Cardiac muscle cell (in vitro differentiated cells and primary cell): Measurements from ENCODE around the gene AGPS. TPM values are rescaled to one million over a fixed set of nuclear protein-coding genes. Genes with fewer than 3 reads are reported as not detected.
"Not testable (repeated sequence)": the region's sequence is repeated elsewhere in the genome, so short reads cannot be mapped to it uniquely, and the experiment has no call there.

Experiments used
- DNase-seq, 2 donors: peaks; one replicate each; pipeline versions ENCODE4 v3.0.0 to v3.0.0-alpha.2; 2010 to 2017; ENCODE audit warnings: low read depth in 1 of 2, low spot score in 1 of 2
- H3K27ac ChIP-seq: fragments of 200-600 bp; sonication (generic); 2 replicates; pipeline ENCODE4 v1.5.1; 2016
- H3K27me3 ChIP-seq: fragments of 200-600 bp; sonication (generic); 2 replicates; pipeline ENCODE4 v1.6.0; 2016; ENCODE audit warnings: control low read depth
- H3K36me3 ChIP-seq: fragments of 200-600 bp; sonication (generic); 2 replicates; pipeline ENCODE4 v1.5.1; 2016; ENCODE audit warnings: control low read depth
- H3K4me1 ChIP-seq: fragments of 200-600 bp; sonication (generic); 2 replicates; pipeline ENCODE4 v1.8.1; 2017; ENCODE audit warnings: low read depth, mild to moderate bottlenecking, mixed run types
- H3K4me3 ChIP-seq: fragments of 200-600 bp; sonication (generic); 2 replicates; pipeline ENCODE4 v1.5.1; 2016; ENCODE audit warnings: mild to moderate bottlenecking
- H3K9me3 ChIP-seq: fragments of 200-600 bp; sonication (generic); 2 replicates; pipeline ENCODE4 v1.5.1; 2017; ENCODE audit warnings: low read depth, mild to moderate bottlenecking, control low read depth
- polyA plus RNA-seq: library from polyadenylated mRNA; unstranded; fragments of >200 nt; fragmentation: Nextera tagmentation; extraction: Ambion mirVana; gene quantifications from 2 replicates; pipeline ENCODE4 v1.2.1, GENCODE V29; 2016
- total RNA-seq: library from RNA; depleted of rRNA; stranded (reverse); fragments of >200 nt; gene quantifications from 2 replicates; pipeline ENCODE4 v1.2.3, GENCODE V29; 2016
- TF ChIP-seq, protein P1 (sequence below): IDR thresholded peaks from 2 replicates; pipeline ENCODE4 v1.5.1; 2012; ENCODE audit warnings: low read depth, mild to moderate bottlenecking, low read length

AGPS gene
- total and polyA plus RNA-seq, 2 experiments from 2014 or later, result 13.6 to 86.3 TPM

DNA sequence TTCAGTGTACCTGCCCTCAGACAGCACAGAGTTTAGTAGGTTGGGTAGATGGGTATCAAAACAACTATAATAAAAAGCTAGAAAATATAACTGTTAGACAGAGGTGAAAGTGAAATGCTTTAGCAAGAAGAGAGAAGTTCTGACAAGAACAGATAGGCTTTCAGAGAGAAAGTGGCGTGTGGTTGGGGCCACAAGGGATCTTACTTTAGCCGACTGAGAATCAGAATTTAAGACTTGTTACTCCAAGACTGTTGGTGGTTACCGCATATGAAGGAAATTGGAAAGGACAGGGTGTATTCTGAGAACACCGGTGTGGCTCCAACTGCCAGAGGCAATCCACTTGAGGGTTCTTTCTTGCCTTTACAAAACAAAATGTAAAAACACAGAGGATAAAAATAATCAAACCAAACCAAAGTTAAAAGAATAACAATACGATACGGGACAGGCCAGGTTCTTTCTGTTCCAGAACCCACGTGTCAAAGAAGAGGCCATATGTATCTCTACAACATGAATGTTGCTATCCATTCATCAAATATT lies 44.4 kb upstream of the AGPS start:
- Histone ChIP-seq H3K4me1 (peaks cover 21% of the 10 kb centered on the region), H3K9me3 (no peaks in the 10 kb centered on the region), H3K4me3 (no peak overlapping the region), H3K27me3 (no peaks in the 10 kb centered on the region), H3K27ac (no peak overlapping the region), H3K36me3 (no peaks in the 10 kb centered on the region)
- TF ChIP-seq, protein P1, sequence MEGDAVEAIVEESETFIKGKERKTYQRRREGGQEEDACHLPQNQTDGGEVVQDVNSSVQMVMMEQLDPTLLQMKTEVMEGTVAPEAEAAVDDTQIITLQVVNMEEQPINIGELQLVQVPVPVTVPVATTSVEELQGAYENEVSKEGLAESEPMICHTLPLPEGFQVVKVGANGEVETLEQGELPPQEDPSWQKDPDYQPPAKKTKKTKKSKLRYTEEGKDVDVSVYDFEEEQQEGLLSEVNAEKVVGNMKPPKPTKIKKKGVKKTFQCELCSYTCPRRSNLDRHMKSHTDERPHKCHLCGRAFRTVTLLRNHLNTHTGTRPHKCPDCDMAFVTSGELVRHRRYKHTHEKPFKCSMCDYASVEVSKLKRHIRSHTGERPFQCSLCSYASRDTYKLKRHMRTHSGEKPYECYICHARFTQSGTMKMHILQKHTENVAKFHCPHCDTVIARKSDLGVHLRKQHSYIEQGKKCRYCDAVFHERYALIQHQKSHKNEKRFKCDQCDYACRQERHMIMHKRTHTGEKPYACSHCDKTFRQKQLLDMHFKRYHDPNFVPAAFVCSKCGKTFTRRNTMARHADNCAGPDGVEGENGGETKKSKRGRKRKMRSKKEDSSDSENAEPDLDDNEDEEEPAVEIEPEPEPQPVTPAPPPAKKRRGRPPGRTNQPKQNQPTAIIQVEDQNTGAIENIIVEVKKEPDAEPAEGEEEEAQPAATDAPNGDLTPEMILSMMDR, result no peak
- no peak for DNase-seq

DNA sequence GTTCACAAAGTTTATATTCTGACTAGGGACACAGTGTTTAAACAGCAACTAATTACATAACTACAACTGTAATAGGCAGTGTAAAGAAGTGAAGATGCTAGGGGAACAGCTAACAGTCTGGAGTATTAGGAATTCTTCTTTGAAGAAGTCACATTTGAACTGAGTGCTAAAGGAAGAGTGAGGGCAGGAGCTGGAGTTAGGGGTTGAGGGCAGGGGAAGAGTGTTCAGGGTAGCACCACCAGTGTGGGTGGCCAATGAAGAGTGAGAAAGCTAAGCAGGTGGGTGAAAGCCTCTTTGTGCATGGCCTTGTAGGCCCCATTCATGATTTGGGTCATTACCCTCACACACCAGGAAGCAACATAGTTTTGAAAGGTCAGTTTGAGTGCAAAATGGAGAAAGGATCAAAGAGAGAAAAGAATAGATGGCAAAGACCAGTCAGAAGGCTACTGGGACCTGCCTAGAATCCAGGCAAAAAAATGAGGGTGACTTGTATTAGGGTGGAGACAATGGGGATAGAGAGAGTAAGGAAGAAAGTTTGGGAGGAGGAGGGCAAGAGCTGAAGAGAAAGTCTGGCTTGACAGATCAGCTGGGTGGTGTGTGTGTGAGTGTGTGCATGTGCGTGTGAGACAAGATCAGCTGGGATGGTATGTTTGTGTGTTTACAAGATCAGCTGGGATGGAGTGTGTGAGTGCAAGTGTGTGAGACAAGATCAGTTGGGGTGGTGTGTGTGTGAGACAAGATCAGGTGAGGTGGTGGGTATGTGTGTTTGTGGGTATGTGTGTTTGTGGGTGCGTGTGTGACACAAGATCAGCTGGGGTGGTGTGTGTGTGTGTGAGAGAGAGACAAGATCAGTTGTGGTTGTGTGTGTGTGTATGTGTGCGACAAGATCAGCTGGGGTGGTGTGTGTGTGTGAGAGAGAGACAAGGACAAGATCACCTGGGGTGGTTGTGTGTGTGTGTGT lies 43.6 kb upstream of the AGPS start:
- DNase-seq, result no peak
- Histone ChIP-seq H3K4me3 (no peak overlapping the region), H3K36me3 (no peaks in the 10 kb centered on the region), H3K9me3 (no peaks in the 10 kb centered on the region), H3K27me3 (no peaks in the 10 kb centered on the region), H3K27ac (no peak overlapping the region), H3K4me1 (peaks cover 21% of the 10 kb centered on the region)
- TF ChIP-seq, protein P1, result no peak

DNA sequence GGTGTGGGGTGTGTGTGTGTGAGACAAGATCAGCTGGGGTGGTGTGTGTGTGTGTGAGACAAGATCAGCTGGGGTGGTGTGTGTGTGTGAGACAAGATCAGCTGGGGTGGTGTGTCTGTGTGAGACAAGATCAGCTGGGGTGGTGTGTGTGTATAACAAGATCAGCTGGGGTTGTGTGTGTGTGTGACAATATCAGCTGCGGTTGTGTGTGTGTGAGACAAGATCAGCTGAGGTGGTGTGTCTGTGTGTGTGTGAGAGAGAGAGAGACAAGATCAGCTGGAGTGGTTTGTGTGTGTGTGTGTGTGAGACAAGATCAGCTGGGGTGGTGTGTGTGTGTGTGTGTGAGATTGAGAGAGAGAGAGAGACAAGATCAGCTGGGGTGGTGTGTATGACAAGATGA lies 41.9 kb upstream of the AGPS start:
- peaks cover 21% of the 10 kb centered on the region for H3K4me1 ChIP-seq
- H3K9me3 ChIP-seq, H3K4me3 ChIP-seq, H3K36me3 ChIP-seq, H3K27ac ChIP-seq, H3K27me3 ChIP-seq, DNase-seq: not testable (repeated sequence)

DNA sequence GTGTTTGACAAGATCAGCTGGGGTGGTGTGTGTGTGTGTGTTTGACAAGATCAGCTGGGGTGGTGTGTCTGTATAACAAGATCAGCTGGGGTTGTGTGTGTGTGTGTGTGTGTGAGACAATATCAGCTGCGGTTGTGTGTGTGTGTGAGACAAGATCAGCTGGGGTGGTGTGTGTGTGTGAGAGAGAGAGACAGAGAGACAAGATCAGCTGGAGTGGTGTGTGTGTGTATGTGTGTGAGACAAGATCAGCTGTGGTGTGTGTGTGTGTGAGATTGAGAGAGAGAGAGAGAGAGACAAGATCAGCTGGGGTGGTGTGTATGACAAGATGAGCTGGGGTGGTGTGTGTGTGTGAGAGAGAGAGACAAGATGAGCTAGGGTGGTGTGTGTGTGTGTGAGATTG lies 41.5 kb upstream of the AGPS start:
- not testable (repeated sequence) for H3K27ac ChIP-seq, DNase-seq, H3K36me3 ChIP-seq, H3K4me3 ChIP-seq, H3K9me3 ChIP-seq, H3K27me3 ChIP-seq
- H3K4me1 ChIP-seq, result peaks cover 18% of the 10 kb centered on the region

DNA sequence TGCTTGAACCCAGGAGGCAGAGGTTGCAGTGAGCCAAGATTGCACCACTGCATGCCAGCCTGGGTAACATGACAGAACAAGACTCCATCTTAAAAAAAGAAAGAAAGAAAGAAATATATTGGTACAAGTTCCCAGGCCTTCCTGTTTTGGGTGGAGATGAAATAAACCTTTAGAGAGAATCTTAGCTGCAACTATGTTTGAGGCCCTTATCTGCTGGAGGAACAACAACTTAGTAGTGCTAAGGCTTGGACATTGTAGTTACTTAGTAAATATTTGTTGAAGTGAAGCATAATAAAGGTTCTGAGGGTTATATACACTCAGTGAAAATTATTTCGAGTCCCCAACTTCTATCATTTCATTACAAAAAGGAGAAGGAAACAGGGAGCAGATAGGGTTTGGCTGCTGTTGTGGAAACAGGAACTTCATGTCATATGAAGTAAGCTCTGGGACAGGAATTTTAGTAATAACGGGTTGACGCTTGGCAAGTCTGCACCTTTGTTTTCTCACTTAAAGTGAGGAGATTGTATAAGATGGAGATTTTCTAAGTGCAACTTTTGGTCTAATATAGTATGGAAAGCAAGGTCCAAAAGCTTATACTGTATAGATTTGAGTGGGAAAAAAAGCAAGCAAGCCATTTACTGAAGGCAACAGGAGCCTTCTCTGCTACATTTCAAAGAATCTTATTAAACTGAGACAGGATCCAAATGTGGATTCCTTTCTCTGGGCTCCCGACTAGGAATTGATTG lies 40.0 kb upstream of the AGPS start:
- H3K4me1 ChIP-seq, result peaks cover 4% of the 10 kb centered on the region
- H3K4me3 ChIP-seq, result no peak overlapping the region
- H3K27me3 ChIP-seq, result no peaks in the 10 kb centered on the region
- H3K36me3 ChIP-seq, result no peaks in the 10 kb centered on the region
- DNase-seq, result peak in 1 of 2 donors; percentile 57
- H3K9me3 ChIP-seq, result no peaks in the 10 kb centered on the region
- TF ChIP-seq, protein P1, result no peak
- H3K27ac ChIP-seq, result no peak overlapping the region

DNA sequence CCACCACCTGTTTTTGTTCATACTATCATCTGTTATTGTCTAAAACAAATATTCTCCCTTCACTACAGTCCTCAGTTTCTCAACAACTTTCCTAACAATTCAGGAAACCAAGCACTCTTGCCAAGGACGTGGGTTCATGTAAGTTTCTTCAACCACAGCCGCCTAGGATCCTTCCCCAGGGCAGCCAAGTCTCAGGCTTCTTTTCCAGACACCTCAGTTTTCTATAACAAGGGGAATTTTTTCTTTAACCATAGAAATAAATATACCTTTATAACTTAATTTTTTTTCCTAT lies 39.4 kb upstream of the AGPS start:
- Histone ChIP-seq H3K27ac (no peak overlapping the region), H3K27me3 (no peaks in the 10 kb centered on the region), H3K9me3 (no peaks in the 10 kb centered on the region), H3K4me1 (no peaks in the 10 kb centered on the region), H3K4me3 (no peak overlapping the region), H3K36me3 (no peaks in the 10 kb centered on the region)
- peak in 1 of 2 donors; percentile 92 for DNase-seq
- TF ChIP-seq, protein P1, result no peak

DNA sequence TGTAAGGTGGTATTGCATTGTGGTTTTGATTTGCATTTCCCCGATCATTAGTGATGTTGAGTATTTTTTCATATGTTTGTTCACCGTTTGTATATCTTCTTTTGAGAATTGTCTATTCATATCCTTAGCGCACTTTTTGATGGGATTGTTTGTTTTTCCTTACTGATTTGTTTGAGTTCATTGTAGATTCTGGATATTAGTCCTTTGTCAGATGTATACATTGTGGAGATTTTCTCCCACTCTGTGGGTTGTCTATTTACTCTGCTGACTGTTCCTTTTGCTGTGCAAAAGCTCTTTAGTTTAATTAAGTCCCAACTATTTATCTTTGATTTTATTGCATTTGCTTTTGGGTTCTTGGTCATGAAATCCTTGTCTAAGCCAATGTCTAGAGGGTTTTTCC lies 38.0 kb upstream of the AGPS start:
- H3K9me3 ChIP-seq, H3K27me3 ChIP-seq, H3K27ac ChIP-seq, H3K4me3 ChIP-seq, H3K4me1 ChIP-seq, H3K36me3 ChIP-seq, DNase-seq: not testable (repeated sequence)
